Panc1 (cell line): Measurements from ENCODE around the gene MMAB. TPM values are rescaled to one million over a fixed set of nuclear protein-coding genes. Genes with fewer than 3 reads are reported as not detected.

ENCODE experiments used
- ATAC-seq: fragments of 200-7000 bp; cut with Tn5 transposase; 2 replicates; pipeline ENCODE4 v1.9.1; 2020; ENCODE audit warnings: mild to moderate bottlenecking, moderate library complexity
- BruUV-seq: library from RNA; stranded (reverse); fragments of 400-500 nt; replicated peaks from 2 replicates; lab custom pipeline; 2021; lab: Mats Ljungman, UMichigan
- CTCF ChIA-PET: fragments of 300-600 bp; sonication (Branson Sonifier 250); formaldehyde crosslinking; loops from one replicate; lab custom pipeline; 2022; ENCODE audit warnings: antibody characterized with exemption; lab: Charles Lee
- POLR2A ChIA-PET: fragments of 300-600 bp; sonication (Branson Sonifier 250); formaldehyde crosslinking; loops from one replicate; lab custom pipeline; 2022; ENCODE audit warnings: antibody characterized with exemption; lab: Charles Lee
- DNase-seq: peaks from one replicate; pipeline ENCODE4 v3.0.0-alpha.2; 2010; ENCODE audit warnings: low read depth, low spot score
- H3K27ac ChIP-seq: 2 replicates; pipeline ENCODE4 v1.5.1; 2011; ENCODE audit warnings: mild to moderate bottlenecking, low read length, inconsistent platforms
- H3K27me3 ChIP-seq: fragments of 200-500 bp; sonication (Bioruptor generic); 2 replicates; pipeline ENCODE4 v1.6.0; 2014; ENCODE audit warnings: low read length, inconsistent platforms; ENCODE audit not compliant: control insufficient read depth, insufficient read depth
- H3K36me3 ChIP-seq: fragments of 200-500 bp; sonication (Bioruptor generic); 2 replicates; pipeline ENCODE4 v1.5.1; 2014; ENCODE audit warnings: inconsistent platforms, mild to moderate bottlenecking, low read length, moderate library complexity; ENCODE audit not compliant: control insufficient read depth, insufficient read depth
- H3K4me1 ChIP-seq: 2 replicates; pipeline ENCODE4 v1.5.1; 2011; ENCODE audit warnings: inconsistent platforms, mild to moderate bottlenecking, low read length, moderate library complexity; ENCODE audit not compliant: control insufficient read depth, insufficient read depth
- H3K4me3 ChIP-seq, 2 experiments: 2 replicates each; pipeline ENCODE4 v1.5.1; 2011 to 2012; ENCODE audit warnings: low read depth in 2 of 2, low read length in 2 of 2, mild to moderate bottlenecking in 2 of 2, inconsistent platforms in 1 of 2, moderate library complexity in 1 of 2
- H3K9me3 ChIP-seq: fragments of 200-500 bp; sonication (Bioruptor generic); 2 replicates; pipeline ENCODE4 v1.5.1; 2014; ENCODE audit warnings: low read depth, mild to moderate bottlenecking, inconsistent platforms, low read length, moderate library complexity; ENCODE audit not compliant: control insufficient read depth, insufficient read depth
- POLR2AphosphoS5 ChIP-seq: IDR thresholded peaks from 2 replicates; pipeline ENCODE4 v1.6.1; 2012; ENCODE audit warnings: mild to moderate bottlenecking, low read depth, low read length, moderate library complexity
- SIN3A ChIP-seq: IDR thresholded peaks from 2 replicates; pipeline ENCODE4 v1.6.1; 2012; ENCODE audit warnings: low read depth, mild to moderate bottlenecking, low read length, moderate library complexity, borderline replicate concordance; ENCODE audit not compliant: insufficient read depth
- TCF7L2 ChIP-seq: IDR thresholded peaks from 2 replicates; pipeline ENCODE4 v1.6.1; 2011; ENCODE audit warnings: mild to moderate bottlenecking, low read depth, low read length, inconsistent platforms
- in situ Hi-C: cut with HindIII; loops from 2 replicates; pipeline ENCODE4 v1.10.0; 2016; ENCODE audit warnings: low sequenced_read_pairs, low pct_unique_long_range_greater_than_20kb
- intact Hi-C: fragments of 100-400 bp; cut with micrococcal nuclease; formaldehyde crosslinking; loops from one replicate; pipeline ENCODE4 v1.10.0; 2022; ENCODE audit not compliant: unreplicated experiment
- total RNA-seq: library from RNA; stranded (reverse); gene quantifications from one replicate; pipeline ENCODE4 v1.2.1, GENCODE V29; 2021; ENCODE audit not compliant: unreplicated experiment
- TF ChIP-seq, protein P1 (sequence below): fragments of 450-650 bp; IDR thresholded peaks from 2 replicates; pipeline ENCODE4 v1.5.1; 2017; ENCODE audit warnings: mild to moderate bottlenecking
- TF ChIP-seq, protein P2 (sequence below), 2 experiments: IDR thresholded peaks; 2 replicates each; pipeline ENCODE4 v1.6.1; 2011 to 2012; ENCODE audit warnings: low read depth in 2 of 2, control low read depth in 1 of 2, low read length in 1 of 2, mild to moderate bottlenecking in 1 of 2, moderate library complexity in 1 of 2; ENCODE audit not compliant: insufficient read depth in 1 of 2

The MMAB gene
- total RNA-seq, 1 experiment from 2014 or later = 58.6 TPM

DNA sequence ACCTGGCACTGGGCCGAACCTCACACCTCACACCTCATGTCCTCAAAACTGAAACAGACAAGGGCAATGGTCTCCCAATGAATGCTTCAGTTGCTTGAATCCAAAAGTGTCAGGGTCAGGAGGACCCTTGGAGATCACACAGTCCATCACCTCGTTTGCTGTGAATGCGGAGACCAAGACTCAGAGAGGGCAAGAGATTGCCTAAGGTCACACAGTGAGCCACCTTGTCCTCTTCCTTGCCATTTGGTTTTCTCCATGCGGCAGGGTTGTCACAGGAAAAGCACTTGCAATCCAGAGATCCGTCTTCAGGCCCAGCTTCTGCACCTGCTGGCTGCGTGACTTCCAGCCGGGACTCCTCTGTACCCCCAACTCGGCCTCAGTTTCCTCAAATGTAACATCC is 28.3 kb upstream of the MMAB start:
- Histone ChIP-seq H3K4me3 (no peak overlapping the region), H3K4me1 (peaks cover 8% of the 10 kb centered on the region; the same call in 1 of the 2 replicates), H3K9me3 (no peaks in the 10 kb centered on the region), H3K27ac (no peak overlapping the region), H3K36me3 (no peaks in the 10 kb centered on the region), H3K27me3 (no peaks in the 10 kb centered on the region)
- POLR2A ChIA-PET = no interaction called here
- in situ Hi-C loops (no loop called here), intact Hi-C loops (no loop called here)
- CTCF ChIA-PET = no interaction called here
- BruUV-seq = no TSS peak
- no peak for DNase-seq
- TF ChIP-seq, protein P1, sequence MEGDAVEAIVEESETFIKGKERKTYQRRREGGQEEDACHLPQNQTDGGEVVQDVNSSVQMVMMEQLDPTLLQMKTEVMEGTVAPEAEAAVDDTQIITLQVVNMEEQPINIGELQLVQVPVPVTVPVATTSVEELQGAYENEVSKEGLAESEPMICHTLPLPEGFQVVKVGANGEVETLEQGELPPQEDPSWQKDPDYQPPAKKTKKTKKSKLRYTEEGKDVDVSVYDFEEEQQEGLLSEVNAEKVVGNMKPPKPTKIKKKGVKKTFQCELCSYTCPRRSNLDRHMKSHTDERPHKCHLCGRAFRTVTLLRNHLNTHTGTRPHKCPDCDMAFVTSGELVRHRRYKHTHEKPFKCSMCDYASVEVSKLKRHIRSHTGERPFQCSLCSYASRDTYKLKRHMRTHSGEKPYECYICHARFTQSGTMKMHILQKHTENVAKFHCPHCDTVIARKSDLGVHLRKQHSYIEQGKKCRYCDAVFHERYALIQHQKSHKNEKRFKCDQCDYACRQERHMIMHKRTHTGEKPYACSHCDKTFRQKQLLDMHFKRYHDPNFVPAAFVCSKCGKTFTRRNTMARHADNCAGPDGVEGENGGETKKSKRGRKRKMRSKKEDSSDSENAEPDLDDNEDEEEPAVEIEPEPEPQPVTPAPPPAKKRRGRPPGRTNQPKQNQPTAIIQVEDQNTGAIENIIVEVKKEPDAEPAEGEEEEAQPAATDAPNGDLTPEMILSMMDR = no peak
- TF ChIP-seq TCF7L2 = no peak
- TF ChIP-seq, protein P2, sequence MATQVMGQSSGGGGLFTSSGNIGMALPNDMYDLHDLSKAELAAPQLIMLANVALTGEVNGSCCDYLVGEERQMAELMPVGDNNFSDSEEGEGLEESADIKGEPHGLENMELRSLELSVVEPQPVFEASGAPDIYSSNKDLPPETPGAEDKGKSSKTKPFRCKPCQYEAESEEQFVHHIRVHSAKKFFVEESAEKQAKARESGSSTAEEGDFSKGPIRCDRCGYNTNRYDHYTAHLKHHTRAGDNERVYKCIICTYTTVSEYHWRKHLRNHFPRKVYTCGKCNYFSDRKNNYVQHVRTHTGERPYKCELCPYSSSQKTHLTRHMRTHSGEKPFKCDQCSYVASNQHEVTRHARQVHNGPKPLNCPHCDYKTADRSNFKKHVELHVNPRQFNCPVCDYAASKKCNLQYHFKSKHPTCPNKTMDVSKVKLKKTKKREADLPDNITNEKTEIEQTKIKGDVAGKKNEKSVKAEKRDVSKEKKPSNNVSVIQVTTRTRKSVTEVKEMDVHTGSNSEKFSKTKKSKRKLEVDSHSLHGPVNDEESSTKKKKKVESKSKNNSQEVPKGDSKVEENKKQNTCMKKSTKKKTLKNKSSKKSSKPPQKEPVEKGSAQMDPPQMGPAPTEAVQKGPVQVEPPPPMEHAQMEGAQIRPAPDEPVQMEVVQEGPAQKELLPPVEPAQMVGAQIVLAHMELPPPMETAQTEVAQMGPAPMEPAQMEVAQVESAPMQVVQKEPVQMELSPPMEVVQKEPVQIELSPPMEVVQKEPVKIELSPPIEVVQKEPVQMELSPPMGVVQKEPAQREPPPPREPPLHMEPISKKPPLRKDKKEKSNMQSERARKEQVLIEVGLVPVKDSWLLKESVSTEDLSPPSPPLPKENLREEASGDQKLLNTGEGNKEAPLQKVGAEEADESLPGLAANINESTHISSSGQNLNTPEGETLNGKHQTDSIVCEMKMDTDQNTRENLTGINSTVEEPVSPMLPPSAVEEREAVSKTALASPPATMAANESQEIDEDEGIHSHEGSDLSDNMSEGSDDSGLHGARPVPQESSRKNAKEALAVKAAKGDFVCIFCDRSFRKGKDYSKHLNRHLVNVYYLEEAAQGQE (IDR thresholded peaks at IDR 0.05; ENCODE audit: insufficient read depth in 1 of 2, low read depth in 2 of 2, low read length in 1 of 2) = no peak
- TF ChIP-seq POLR2AphosphoS5 = no peak
- TF ChIP-seq SIN3A = no peak
- ATAC-seq = no peak

DNA sequence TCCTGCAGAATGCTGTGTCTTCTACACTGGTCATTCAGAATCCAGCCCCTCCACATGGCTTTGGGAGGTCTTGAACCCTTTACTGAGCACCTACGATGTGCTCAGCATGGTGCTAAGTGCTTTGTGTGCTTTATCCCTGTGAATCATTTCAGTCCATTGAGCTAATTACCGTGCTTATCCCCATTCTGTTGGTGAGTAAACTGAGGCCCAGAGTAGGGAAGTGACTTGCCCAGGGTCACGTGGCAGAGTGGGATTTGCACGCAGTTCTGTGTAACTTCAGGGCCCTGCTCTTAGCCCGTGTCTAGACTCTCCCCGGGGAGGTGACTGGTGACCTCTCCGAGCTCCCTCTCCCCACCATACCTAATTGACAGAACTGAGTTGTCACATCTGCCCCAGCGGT is 27.7 kb upstream of the MMAB start:
- intact Hi-C loops = no loop called here
- in situ Hi-C loops = no loop called here
- CTCF ChIA-PET = no interaction called here
- TF ChIP-seq SIN3A = no peak
- TF ChIP-seq POLR2AphosphoS5 = no peak
- TF ChIP-seq, protein P1 = no peak
- TF ChIP-seq, protein P2 (IDR thresholded peaks at IDR 0.05; ENCODE audit: insufficient read depth in 1 of 2, low read depth in 2 of 2, low read length in 1 of 2) = no peak
- no peak for TF ChIP-seq TCF7L2
- POLR2A ChIA-PET = no interaction called here
- Histone ChIP-seq H3K27ac (no peak overlapping the region), H3K4me1 (peaks cover 8% of the 10 kb centered on the region; the same call in 1 of the 2 replicates), H3K9me3 (no peaks in the 10 kb centered on the region), H3K36me3 (no peaks in the 10 kb centered on the region), H3K4me3 (no peak overlapping the region), H3K27me3 (no peaks in the 10 kb centered on the region)
- no peak for ATAC-seq
- no peak for DNase-seq
- no TSS peak for BruUV-seq
